Measurements from ENCODE around the gene CDC42BPA.

- TF ChIP-seq POLR2A (IDR thresholded peaks at IDR 0.05): no peak
- TF ChIP-seq CTCF (IDR thresholded peaks at IDR 0.05): no peak
These were observed 246.3 kb downstream of the CDC42BPA start for GRCh38 chr1:227071895-227072587.
